Measurements from ENCODE around the gene S100PBP. TPM values are rescaled to one million over a fixed set of nuclear protein-coding genes. Genes with fewer than 3 reads are reported as not detected.
A peak's percentile ranks its signal among the peaks of the same experiment; 100 is the strongest.

Gene S100PBP
- total RNA-seq, 2 donors from 2014 or later: 44.3 to 46.1 TPM

DNA sequence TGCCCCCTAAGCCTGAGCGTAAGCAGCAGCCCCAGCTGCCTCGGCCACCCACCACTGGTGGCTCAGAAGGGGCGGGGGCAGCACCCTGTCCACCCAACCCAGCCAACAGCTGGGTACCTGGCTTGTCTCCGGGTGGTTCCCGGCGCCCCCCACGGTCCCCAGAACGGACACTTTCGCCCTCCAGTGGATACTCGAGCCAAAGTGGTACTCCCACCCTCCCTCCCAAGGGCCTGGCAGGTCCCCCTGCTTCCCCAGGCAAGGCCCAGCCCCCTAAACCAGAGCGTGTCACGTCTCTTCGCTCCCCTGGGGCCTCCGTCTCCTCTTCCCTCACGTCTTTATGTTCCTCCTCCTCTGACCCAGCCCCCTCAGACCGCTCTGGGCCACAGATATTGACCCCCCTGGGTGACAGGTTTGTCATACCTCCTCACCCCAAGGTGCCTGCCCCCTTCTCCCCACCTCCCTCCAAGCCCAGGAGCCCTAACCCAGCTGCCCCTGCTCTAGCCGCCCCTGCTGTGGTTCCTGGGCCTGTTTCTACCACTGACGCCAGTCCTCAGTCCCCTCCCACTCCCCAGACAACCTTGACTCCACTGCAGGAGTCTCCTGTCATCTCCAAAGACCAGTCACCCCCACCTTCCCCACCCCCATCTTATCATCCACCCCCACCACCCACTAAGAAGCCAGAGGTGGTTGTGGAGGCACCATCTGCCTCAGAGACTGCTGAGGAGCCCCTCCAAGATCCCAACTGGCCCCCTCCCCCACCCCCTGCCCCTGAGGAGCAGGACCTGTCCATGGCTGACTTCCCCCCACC lies 46.5 kb upstream of the S100PBP start:
- Histone ChIP-seq H3K27ac (no peak overlapping the region), H3K4me1 (ENCODE audit: control insufficient read depth in 1 of 2, low read depth in 2 of 2) (peaks cover 0 to 14% of the 10 kb centered on the region in 2 donors), H3K4me3 (no peak overlapping the region), H3K36me3 (peaks cover 14% of the 10 kb centered on the region), H3K27me3 (replicated peaks; ENCODE audit: insufficient read depth) (no peaks in the 10 kb centered on the region), H3K9me3 (no peaks in the 10 kb centered on the region)
- ATAC-seq (ENCODE audit: insufficient number of reproducible peaks, low FRiP score, low read depth): no peak
- no peak for DNase-seq (ENCODE audit: low spot score)
- TF ChIP-seq, protein P1, sequence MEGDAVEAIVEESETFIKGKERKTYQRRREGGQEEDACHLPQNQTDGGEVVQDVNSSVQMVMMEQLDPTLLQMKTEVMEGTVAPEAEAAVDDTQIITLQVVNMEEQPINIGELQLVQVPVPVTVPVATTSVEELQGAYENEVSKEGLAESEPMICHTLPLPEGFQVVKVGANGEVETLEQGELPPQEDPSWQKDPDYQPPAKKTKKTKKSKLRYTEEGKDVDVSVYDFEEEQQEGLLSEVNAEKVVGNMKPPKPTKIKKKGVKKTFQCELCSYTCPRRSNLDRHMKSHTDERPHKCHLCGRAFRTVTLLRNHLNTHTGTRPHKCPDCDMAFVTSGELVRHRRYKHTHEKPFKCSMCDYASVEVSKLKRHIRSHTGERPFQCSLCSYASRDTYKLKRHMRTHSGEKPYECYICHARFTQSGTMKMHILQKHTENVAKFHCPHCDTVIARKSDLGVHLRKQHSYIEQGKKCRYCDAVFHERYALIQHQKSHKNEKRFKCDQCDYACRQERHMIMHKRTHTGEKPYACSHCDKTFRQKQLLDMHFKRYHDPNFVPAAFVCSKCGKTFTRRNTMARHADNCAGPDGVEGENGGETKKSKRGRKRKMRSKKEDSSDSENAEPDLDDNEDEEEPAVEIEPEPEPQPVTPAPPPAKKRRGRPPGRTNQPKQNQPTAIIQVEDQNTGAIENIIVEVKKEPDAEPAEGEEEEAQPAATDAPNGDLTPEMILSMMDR (IDR thresholded peaks at IDR 0.05): no peak

DNA sequence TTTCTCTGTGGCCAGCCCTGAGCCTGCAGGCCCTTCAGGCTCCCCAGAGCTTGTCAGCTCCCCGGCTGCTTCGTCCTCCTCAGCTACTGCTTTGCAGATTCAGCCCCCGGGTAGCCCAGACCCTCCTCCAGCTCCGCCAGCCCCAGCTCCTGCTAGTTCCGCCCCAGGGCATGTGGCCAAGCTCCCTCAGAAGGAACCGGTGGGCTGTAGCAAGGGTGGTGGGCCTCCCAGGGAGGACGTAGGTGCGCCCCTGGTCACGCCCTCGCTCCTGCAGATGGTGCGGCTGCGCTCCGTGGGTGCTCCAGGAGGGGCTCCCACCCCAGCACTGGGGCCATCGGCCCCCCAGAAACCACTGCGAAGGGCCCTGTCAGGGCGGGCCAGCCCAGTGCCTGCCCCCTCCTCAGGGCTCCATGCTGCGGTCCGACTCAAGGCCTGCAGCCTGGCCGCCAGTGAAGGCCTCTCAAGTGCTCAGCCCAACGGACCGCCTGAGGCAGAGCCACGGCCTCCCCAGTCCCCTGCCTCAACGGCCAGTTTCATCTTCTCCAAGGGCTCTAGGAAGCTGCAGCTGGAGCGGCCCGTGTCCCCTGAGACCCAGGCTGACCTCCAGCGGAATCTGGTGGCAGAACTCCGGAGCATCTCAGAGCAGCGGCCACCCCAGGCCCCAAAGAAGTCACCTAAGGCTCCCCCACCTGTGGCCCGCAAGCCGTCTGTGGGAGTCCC lies 45.7 kb upstream of the S100PBP start:
- Histone ChIP-seq H3K27me3 (replicated peaks; ENCODE audit: insufficient read depth) (no peaks in the 10 kb centered on the region), H3K4me3 (no peak overlapping the region), H3K36me3 (peaks cover 14% of the 10 kb centered on the region), H3K4me1 (ENCODE audit: control insufficient read depth in 1 of 2, low read depth in 2 of 2) (peaks cover 0 to 14% of the 10 kb centered on the region in 2 donors), H3K27ac (no peak overlapping the region), H3K9me3 (no peaks in the 10 kb centered on the region)
- TF ChIP-seq, protein P1 (IDR thresholded peaks at IDR 0.05): no peak
- ATAC-seq (ENCODE audit: insufficient number of reproducible peaks, low FRiP score, low read depth): no peak
- DNase-seq (ENCODE audit: low spot score): no peak

DNA sequence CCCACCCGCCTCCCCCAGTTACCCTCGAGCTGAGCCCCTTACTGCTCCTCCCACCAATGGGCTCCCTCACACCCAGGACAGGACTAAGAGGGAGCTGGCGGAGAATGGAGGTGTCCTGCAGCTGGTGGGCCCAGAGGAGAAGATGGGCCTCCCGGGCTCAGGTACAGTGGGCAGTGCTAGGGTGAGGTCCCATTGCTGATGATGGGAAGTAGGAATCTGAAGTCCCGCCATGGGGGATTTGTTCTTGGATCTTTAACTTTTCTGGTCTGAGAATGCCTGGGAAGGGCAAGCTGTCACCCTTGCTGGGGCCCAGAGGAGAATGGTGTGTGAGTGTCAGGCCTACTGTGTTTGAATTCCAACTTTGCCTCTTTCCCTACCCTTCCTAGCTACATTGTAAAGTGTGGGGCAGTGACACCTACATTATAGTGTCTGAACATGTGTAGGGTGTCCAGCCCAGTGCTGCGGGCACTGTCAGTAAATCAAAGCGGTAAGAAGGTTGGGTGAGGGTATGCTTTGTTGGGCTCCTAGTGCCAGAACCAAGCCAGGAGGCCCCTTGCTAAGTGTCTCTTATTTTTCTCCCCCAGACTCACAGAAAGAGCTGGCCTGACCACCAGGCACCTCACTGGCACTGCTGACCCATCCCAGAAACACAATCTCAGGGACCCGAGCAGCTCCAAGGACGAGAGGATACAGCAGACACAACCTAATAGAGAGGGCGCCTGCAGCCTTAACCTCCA lies 45.0 kb upstream of the S100PBP start:
- TF ChIP-seq, protein P1 (IDR thresholded peaks at IDR 0.05): no peak
- H3K4me3 ChIP-seq: no peak overlapping the region
- H3K27me3 ChIP-seq (replicated peaks; ENCODE audit: insufficient read depth): no peaks in the 10 kb centered on the region
- DNase-seq (ENCODE audit: low spot score): no peak
- H3K36me3 ChIP-seq: peaks cover 16% of the 10 kb centered on the region
- H3K27ac ChIP-seq: no peak overlapping the region
- no peak for ATAC-seq (ENCODE audit: insufficient number of reproducible peaks, low FRiP score, low read depth)
- peaks cover 0 to 8% of the 10 kb centered on the region in 2 donors for H3K4me1 ChIP-seq (ENCODE audit: control insufficient read depth in 1 of 2, low read depth in 2 of 2)
- no peaks in the 10 kb centered on the region for H3K9me3 ChIP-seq

DNA sequence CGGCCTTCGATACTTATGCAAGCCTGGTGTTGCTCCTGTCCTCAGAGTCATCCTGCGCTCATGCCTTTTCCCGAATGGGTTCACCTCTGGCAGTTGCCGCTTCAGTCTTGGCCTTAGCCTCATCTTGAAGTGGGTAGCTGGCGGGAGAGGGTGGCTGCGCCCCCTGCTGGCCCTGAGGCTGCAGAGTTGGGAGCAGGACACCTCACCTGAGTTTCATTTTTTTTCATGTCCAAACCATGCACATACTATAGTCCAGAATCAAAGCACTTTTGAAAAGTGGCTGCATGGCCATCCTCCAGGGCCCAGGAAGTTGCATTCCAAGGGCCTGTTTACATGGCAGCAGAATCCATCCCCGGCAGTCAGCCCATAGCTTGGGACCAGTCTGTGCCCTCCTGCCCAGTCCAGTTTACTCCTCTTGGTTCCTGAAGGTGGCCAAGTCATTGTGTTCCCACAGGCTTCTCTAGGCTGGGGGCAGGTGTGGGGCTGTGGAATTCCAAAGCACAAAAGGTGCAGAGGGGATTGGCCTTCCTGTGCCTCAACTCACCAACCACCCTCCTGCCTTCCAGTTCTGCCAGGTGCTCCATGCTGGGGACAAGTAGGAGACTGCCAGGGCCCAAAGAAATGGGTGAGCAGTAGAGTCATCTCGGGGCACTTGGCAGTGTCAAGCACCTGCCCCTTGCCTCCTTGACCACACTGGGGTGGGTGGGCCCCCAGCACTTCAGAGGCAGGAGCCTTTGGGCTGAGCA lies 44.3 kb upstream of the S100PBP start:
- TF ChIP-seq, protein P1 (IDR thresholded peaks at IDR 0.05): peak; percentile 94
- peaks cover 0 to 4% of the 10 kb centered on the region in 2 donors for H3K4me1 ChIP-seq (ENCODE audit: control insufficient read depth in 1 of 2, low read depth in 2 of 2)
- ATAC-seq (ENCODE audit: insufficient number of reproducible peaks, low FRiP score, low read depth): peak; percentile 48
- peaks cover 16% of the 10 kb centered on the region for H3K36me3 ChIP-seq
- peak; percentile 43 for DNase-seq (ENCODE audit: low spot score)
- H3K27ac ChIP-seq: no peak overlapping the region
- H3K9me3 ChIP-seq: no peaks in the 10 kb centered on the region
- H3K27me3 ChIP-seq (replicated peaks; ENCODE audit: insufficient read depth): no peaks in the 10 kb centered on the region
- no peak overlapping the region for H3K4me3 ChIP-seq

Measured in thoracic aorta (tissue), 2 donors.